HG02798 (cell line): Measurements from ENCODE around the gene NOC2L.

Experiments
- ATAC-seq: cut with Tn5 transposase; IDR thresholded peaks from one replicate; pipeline ENCODE4 v1.9.1; 2021; ENCODE audit warnings: mild to moderate bottlenecking; ENCODE audit not compliant: unreplicated experiment, poor library complexity

The NOC2L gene

GRCh38 chr1:944341-945325 lies 14.4 kb downstream of the NOC2L start:
- no peak for ATAC-seq

GRCh38 chr1:943545-944340 lies 15.3 kb downstream of the NOC2L start:
- ATAC-seq, result no peak

GRCh38 chr1:942864-943533 lies 16.1 kb downstream of the NOC2L start:
- ATAC-seq, result no peak

- no peak for ATAC-seq
These were observed 16.6 kb downstream of the NOC2L start for GRCh38 chr1:942411-942821.

GRCh38 chr1:941588-942383 lies 17.3 kb downstream of the NOC2L start:
- no peak for ATAC-seq

- no peak for ATAC-seq
These were observed 18.0 kb downstream of the NOC2L start for GRCh38 chr1:941015-941587.

- ATAC-seq, result no peak
These were observed 18.7 kb downstream of the NOC2L start for GRCh38 chr1:940107-941014.

GRCh38 chr1:939511-940106 lies 19.4 kb downstream of the NOC2L start:
- ATAC-seq, result no peak

- ATAC-seq, result no peak
These were observed 20.2 kb downstream of the NOC2L start for GRCh38 chr1:938711-939489.

- ATAC-seq, result no peak
These were observed 20.9 kb downstream of the NOC2L start for GRCh38 chr1:938088-938683.

GRCh38 chr1:937521-937920 lies 21.5 kb downstream of the NOC2L start:
- no peak for ATAC-seq

- no peak for ATAC-seq
These were observed 22.4 kb downstream of the NOC2L start for GRCh38 chr1:936348-937264.

- ATAC-seq, result no peak
These were observed 23.3 kb downstream of the NOC2L start for GRCh38 chr1:935751-936231.

- ATAC-seq, result no peak
These were observed 23.9 kb downstream of the NOC2L start for GRCh38 chr1:934991-935750.

- no peak for ATAC-seq
These were observed 25.5 kb downstream of the NOC2L start for GRCh38 chr1:933603-933940.
